Karpas-422 (cell line): ENCODE data around the gene PRSS23. TPM values are rescaled to one million over a fixed set of nuclear protein-coding genes. Genes with fewer than 3 reads are reported as not detected.

ENCODE experiments used
- DNase-seq: peaks from one replicate; pipeline ENCODE4 v3.0.0-alpha.2; 2015
- H2AFZ ChIP-seq: fragments of 200-600 bp; sonication (generic); 2 replicates; pipeline ENCODE4 v1.6.1; 2014; ENCODE audit warnings: antibody characterized with exemption, low read length, mixed read lengths
- H3K27ac ChIP-seq: fragments of 200-600 bp; sonication (generic); 2 replicates; pipeline ENCODE4 v1.5.1; 2014; ENCODE audit warnings: mild to moderate bottlenecking, low read length, moderate library complexity
- H3K27me3 ChIP-seq: fragments of 200-600 bp; sonication (generic); 2 replicates; pipeline ENCODE4 v1.6.1; 2014; ENCODE audit warnings: low read length, mixed read lengths
- H3K36me3 ChIP-seq: fragments of 200-600 bp; sonication (generic); 2 replicates; pipeline ENCODE4 v1.6.1; 2014; ENCODE audit warnings: low read length, mixed read lengths; ENCODE audit not compliant: insufficient read depth
- H3K4me1 ChIP-seq: fragments of 200-600 bp; sonication (generic); 2 replicates; pipeline ENCODE4 v1.6.1; 2014; ENCODE audit warnings: mild to moderate bottlenecking, low read length, mixed read lengths
- H3K4me2 ChIP-seq: fragments of 200-600 bp; sonication (generic); 2 replicates; pipeline ENCODE4 v1.6.1; 2014; ENCODE audit warnings: low read length, low read depth, mild to moderate bottlenecking; ENCODE audit not compliant: poor library complexity, severe bottlenecking
- H3K4me3 ChIP-seq: fragments of 200-600 bp; sonication (generic); 2 replicates; pipeline ENCODE4 v1.5.1; 2014; ENCODE audit warnings: mild to moderate bottlenecking, antibody characterized with exemption, low read length, mixed read lengths
- H3K79me2 ChIP-seq: fragments of 200-600 bp; sonication (generic); 2 replicates; pipeline ENCODE4 v1.6.1; 2014; ENCODE audit warnings: mild to moderate bottlenecking, low read length, mixed read lengths
- H3K9ac ChIP-seq: fragments of 200-600 bp; sonication (generic); 2 replicates; pipeline ENCODE4 v1.6.0; 2014; ENCODE audit warnings: low read length
- H3K9me2 ChIP-seq: fragments of 200-600 bp; sonication (generic), shearing (Covaris generic); replicated peaks from 2 replicates; pipeline ENCODE4 v1.6.0; 2014; ENCODE audit warnings: mild to moderate bottlenecking, low read length, moderate library complexity; ENCODE audit not compliant: insufficient read depth
- H3K9me3 ChIP-seq: fragments of 300-700, 200-600 bp; sonication (generic); 2 replicates; pipeline ENCODE4 v1.6.1; 2014; ENCODE audit warnings: low read length, mixed read lengths
- H4K20me1 ChIP-seq: fragments of 200-600 bp; sonication (generic); 2 replicates; pipeline ENCODE4 v1.6.1; 2014; ENCODE audit warnings: mild to moderate bottlenecking, antibody characterized with exemption, low read length, low read depth; ENCODE audit not compliant: insufficient read depth
- total RNA-seq: library from RNA; depleted of rRNA; stranded (reverse); fragments of >200 nt; shearing (Covaris generic); gene quantifications from 2 replicates; pipeline ENCODE4 v1.2.3, GENCODE V29; 2014; ENCODE audit warnings: low replicate concordance; rRNA removed

Gene PRSS23
- not detected in 2 replicates for total RNA-seq

GRCh38 chr11:86800076-86800959 is at the start of gene PRSS23:
Gene PRSS23, plus strand, starts transcription at chr11:86800542. Its CDS starts 7,102 bp downstream, at chr11:86807644.
- H3K9ac ChIP-seq, result no peak within 1 kb of the TSS
- H2AFZ ChIP-seq, result no peak within 1 kb of the TSS
- no peak within 1 kb of the TSS for H3K4me3 ChIP-seq
- H3K9me3 ChIP-seq, result no peaks in the 10 kb centered on the region
- no peaks in the 10 kb centered on the region for H3K79me2 ChIP-seq
- no peak within 1 kb of the TSS for H3K27ac ChIP-seq
- no peak within 1 kb of the TSS for H3K4me2 ChIP-seq
- no peaks in the 10 kb centered on the region for H3K27me3 ChIP-seq
- 0 out of 2 replicates have a peak, but pooled peaks cover 3% of the 10 kb centered on the region for H4K20me1 ChIP-seq
- no peaks in the 10 kb centered on the region for H3K4me1 ChIP-seq
- DNase-seq, result no peak
- no peaks in the 10 kb centered on the region for H3K36me3 ChIP-seq
- no peaks in the 10 kb centered on the region for H3K9me2 ChIP-seq

DNA sequence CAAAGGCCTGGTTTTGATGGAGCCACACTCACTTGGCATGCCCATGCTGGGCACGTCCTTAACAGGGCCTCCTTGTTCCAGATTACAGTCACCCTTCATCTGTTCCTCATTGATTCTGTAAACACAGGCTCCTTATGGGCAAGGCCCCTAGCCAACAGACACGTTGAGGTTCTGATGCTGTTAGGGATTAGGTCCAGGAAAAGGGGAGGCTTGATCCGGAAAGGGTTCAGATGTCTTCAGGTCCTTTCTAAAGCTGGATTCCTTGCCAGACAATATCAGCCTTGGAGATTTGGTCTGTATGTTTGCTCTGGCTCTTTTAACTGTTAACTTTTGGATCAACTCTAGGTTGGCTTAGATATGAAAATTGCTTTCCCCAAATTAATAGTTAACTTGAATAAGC is 46.9 kb upstream of the PRSS23 start:
- no peak overlapping the region for H2AFZ ChIP-seq
- H3K4me1 ChIP-seq, result no peaks in the 10 kb centered on the region
- H3K27me3 ChIP-seq, result no peaks in the 10 kb centered on the region
- H3K79me2 ChIP-seq, result no peaks in the 10 kb centered on the region
- no peak overlapping the region for H3K4me3 ChIP-seq
- H3K9me2 ChIP-seq, result no peaks in the 10 kb centered on the region
- no peak overlapping the region for H3K9ac ChIP-seq
- H4K20me1 ChIP-seq, result no peaks in the 10 kb centered on the region
- no peaks in the 10 kb centered on the region for H3K9me3 ChIP-seq
- no peak for DNase-seq
- no peak overlapping the region for H3K4me2 ChIP-seq
- H3K27ac ChIP-seq, result no peak overlapping the region
- no peaks in the 10 kb centered on the region for H3K36me3 ChIP-seq

DNA sequence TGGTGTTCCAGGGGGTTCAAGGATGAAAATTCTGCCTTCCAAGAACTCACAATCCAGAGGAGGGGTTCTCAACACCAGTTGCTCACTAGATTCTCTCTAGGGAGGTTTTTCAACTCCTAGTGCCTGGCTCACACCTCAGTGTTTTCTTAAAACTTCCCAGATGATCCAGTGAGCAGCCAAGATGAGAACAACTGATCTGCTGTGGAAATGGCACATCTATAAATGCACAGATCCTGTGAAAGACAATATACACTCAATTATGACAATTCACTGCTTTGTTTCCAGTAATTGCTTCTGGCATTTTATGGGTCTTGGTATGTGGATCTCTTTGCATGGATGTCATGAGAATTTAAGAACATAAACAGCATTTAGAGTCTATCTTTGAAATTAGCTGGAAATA is 45.2 kb upstream of the PRSS23 start:
- Histone ChIP-seq H4K20me1 (no peaks in the 10 kb centered on the region), H3K4me3 (no peak overlapping the region), H3K9ac (no peak overlapping the region), H3K79me2 (no peaks in the 10 kb centered on the region), H3K4me2 (no peak overlapping the region), H3K27me3 (no peaks in the 10 kb centered on the region), H2AFZ (no peak overlapping the region), H3K9me3 (no peaks in the 10 kb centered on the region), H3K9me2 (no peaks in the 10 kb centered on the region), H3K27ac (no peak overlapping the region), H3K4me1 (no peaks in the 10 kb centered on the region), H3K36me3 (no peaks in the 10 kb centered on the region)
- no peak for DNase-seq

DNA sequence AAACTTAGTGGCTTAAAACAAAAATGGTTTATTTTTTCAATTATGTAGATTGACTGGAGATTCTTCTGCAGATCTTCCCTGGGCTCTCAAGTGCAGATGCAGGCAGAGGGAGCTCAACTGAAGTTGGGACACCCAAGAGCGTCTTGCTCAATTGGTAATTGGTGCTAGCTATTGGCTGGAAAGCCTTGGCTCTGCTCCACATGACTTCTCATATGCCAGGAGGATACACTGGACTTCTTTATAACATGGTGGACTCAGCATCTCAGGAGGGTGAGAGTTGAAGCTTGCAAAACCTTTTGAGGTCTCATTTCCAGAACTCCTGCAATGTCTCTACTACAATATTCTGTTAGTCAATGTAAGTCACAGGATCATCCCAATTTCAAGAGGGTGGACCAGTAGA is 42.2 kb upstream of the PRSS23 start:
- Histone ChIP-seq H2AFZ (no peak overlapping the region), H3K27me3 (no peaks in the 10 kb centered on the region), H3K4me1 (no peaks in the 10 kb centered on the region), H3K9me2 (no peaks in the 10 kb centered on the region), H3K9me3 (no peaks in the 10 kb centered on the region), H3K27ac (no peak overlapping the region), H3K4me3 (no peak overlapping the region), H4K20me1 (no peaks in the 10 kb centered on the region; the same call in 1 of the 2 replicates), H3K9ac (no peak overlapping the region), H3K36me3 (no peaks in the 10 kb centered on the region), H3K4me2 (no peak overlapping the region), H3K79me2 (no peaks in the 10 kb centered on the region)
- DNase-seq, result no peak

DNA sequence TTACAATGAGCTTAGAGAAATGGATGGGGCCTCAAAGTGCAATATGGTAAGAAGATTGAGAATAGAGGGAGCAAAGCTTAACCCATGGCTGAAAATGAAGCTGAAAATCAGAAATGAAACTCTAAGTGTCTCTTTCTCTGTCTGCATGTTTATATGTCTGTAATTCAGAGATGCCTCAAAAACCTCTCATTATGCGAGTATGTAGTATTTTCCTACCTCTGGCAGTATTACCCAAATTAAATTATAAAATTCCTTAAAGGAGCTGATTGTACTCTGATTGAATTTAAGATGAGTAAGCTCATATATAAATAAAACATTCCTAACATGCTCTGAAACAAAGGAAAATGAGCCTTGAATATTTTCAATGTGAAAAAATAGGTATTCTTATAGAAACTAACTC is 39.8 kb upstream of the PRSS23 start:
- H3K4me1 ChIP-seq, result no peaks in the 10 kb centered on the region
- no peaks in the 10 kb centered on the region for H3K9me3 ChIP-seq
- H3K27ac ChIP-seq, result no peak overlapping the region
- no peaks in the 10 kb centered on the region for H3K79me2 ChIP-seq
- H3K4me2 ChIP-seq, result no peak overlapping the region
- no peaks in the 10 kb centered on the region for H3K9me2 ChIP-seq
- H3K4me3 ChIP-seq, result no peak overlapping the region
- 0 out of 2 replicates have a peak, but pooled peaks cover 4% of the 10 kb centered on the region for H3K27me3 ChIP-seq
- no peak overlapping the region for H2AFZ ChIP-seq
- no peaks in the 10 kb centered on the region for H3K36me3 ChIP-seq
- no peaks in the 10 kb centered on the region; the same call in 1 of the 2 replicates for H4K20me1 ChIP-seq
- no peak overlapping the region for H3K9ac ChIP-seq
- no peak for DNase-seq

- DNase-seq, result no peak
- H3K27me3 ChIP-seq, result 0 out of 2 replicates have a peak, but pooled peaks cover 5% of the 10 kb centered on the region
- no peaks in the 10 kb centered on the region; the same call in 1 of the 2 replicates for H4K20me1 ChIP-seq
Measured at GRCh38 chr11:86761978-86762377, 38.4 kb upstream of the PRSS23 start.

GRCh38 chr11:86765203-86765602 is 35.1 kb upstream of the PRSS23 start:
- no peak overlapping the region for H3K27ac ChIP-seq
- H3K4me2 ChIP-seq, result no peak overlapping the region
- no peaks in the 10 kb centered on the region; the same call in 1 of the 2 replicates for H4K20me1 ChIP-seq
- H3K4me3 ChIP-seq, result no peak overlapping the region
- no peaks in the 10 kb centered on the region for H3K4me1 ChIP-seq
- no peaks in the 10 kb centered on the region for H3K36me3 ChIP-seq
- H3K27me3 ChIP-seq, result 0 out of 2 replicates have a peak, but pooled peaks cover 5% of the 10 kb centered on the region
- no peaks in the 10 kb centered on the region for H3K9me3 ChIP-seq
- H3K79me2 ChIP-seq, result no peaks in the 10 kb centered on the region
- no peak for DNase-seq
- H2AFZ ChIP-seq, result no peak overlapping the region
- no peaks in the 10 kb centered on the region for H3K9me2 ChIP-seq
- H3K9ac ChIP-seq, result no peak overlapping the region

More at GRCh38 chr11:86761978-86762377, 38.4 kb upstream of the PRSS23 start:
- Histone ChIP-seq H3K4me2 (no peak overlapping the region), H3K4me1 (no peaks in the 10 kb centered on the region), H3K9me3 (no peaks in the 10 kb centered on the region), H3K36me3 (no peaks in the 10 kb centered on the region), H3K79me2 (no peaks in the 10 kb centered on the region), H3K4me3 (no peak overlapping the region), H2AFZ (no peak overlapping the region), H3K9me2 (no peaks in the 10 kb centered on the region), H3K9ac (no peak overlapping the region), H3K27ac (no peak overlapping the region)

- no peak for DNase-seq
- Histone ChIP-seq H4K20me1 (no peaks in the 10 kb centered on the region; the same call in 1 of the 2 replicates), H3K4me1 (no peaks in the 10 kb centered on the region)
Measured at GRCh38 chr11:86765878-86766277, 34.5 kb upstream of the PRSS23 start.

More at GRCh38 chr11:86765878-86766277, 34.5 kb upstream of the PRSS23 start:
- no peak overlapping the region for H2AFZ ChIP-seq
- H3K9me3 ChIP-seq, result no peaks in the 10 kb centered on the region
- H3K27me3 ChIP-seq, result 0 out of 2 replicates have a peak, but pooled peaks cover 5% of the 10 kb centered on the region
- H3K9me2 ChIP-seq, result no peaks in the 10 kb centered on the region
- H3K79me2 ChIP-seq, result no peaks in the 10 kb centered on the region
- no peak overlapping the region for H3K4me3 ChIP-seq
- no peaks in the 10 kb centered on the region for H3K36me3 ChIP-seq
- no peak overlapping the region for H3K9ac ChIP-seq
- no peak overlapping the region for H3K4me2 ChIP-seq
- no peak overlapping the region for H3K27ac ChIP-seq
